ENCODE measurements around the gene STN1.

The STN1 gene

GRCh38 chr10:103921750-103922195 lies 3.8 kb upstream of the STN1 start:
- no peak for TF ChIP-seq CTCF (IDR thresholded peaks at IDR 0.05; ENCODE audit: borderline replicate concordance, insufficient read depth, low read depth, low read length)
- H3K4me3 ChIP-seq (ENCODE audit: low read depth, low read length) = no peak overlapping the region

GRCh38 chr10:103921248-103921647 lies 3.3 kb upstream of the STN1 start:
- no peak for TF ChIP-seq CTCF (IDR thresholded peaks at IDR 0.05; ENCODE audit: borderline replicate concordance, insufficient read depth, low read depth, low read length)
- no peak overlapping the region for H3K4me3 ChIP-seq (ENCODE audit: low read depth, low read length)

GRCh38 chr10:103919648-103920025 lies 1.7 kb upstream of the STN1 start:
- H3K4me3 ChIP-seq (ENCODE audit: low read depth, low read length) = no peak overlapping the region

GRCh38 chr10:103917302-103918052 lies 507 bp downstream of the STN1 start:
- H3K4me3 ChIP-seq (ENCODE audit: low read depth, low read length) = peak overlapping the region; percentile 65
- TF ChIP-seq CTCF (IDR thresholded peaks at IDR 0.05; ENCODE audit: borderline replicate concordance, insufficient read depth, low read depth, low read length) = no peak

More at GRCh38 chr10:103919648-103920025, 1.7 kb upstream of the STN1 start:
- no peak for TF ChIP-seq CTCF (IDR thresholded peaks at IDR 0.05; ENCODE audit: borderline replicate concordance, insufficient read depth, low read depth, low read length)

GRCh38 chr10:103916876-103917275 lies 1.1 kb downstream of the STN1 start:
- peak overlapping the region; percentile 65 for H3K4me3 ChIP-seq (ENCODE audit: low read depth, low read length)
- no peak for TF ChIP-seq CTCF (IDR thresholded peaks at IDR 0.05; ENCODE audit: borderline replicate concordance, insufficient read depth, low read depth, low read length)

GRCh38 chr10:103916254-103916653 lies 1.7 kb downstream of the STN1 start:
- no peak for TF ChIP-seq CTCF (IDR thresholded peaks at IDR 0.05; ENCODE audit: borderline replicate concordance, insufficient read depth, low read depth, low read length)
- H3K4me3 ChIP-seq (ENCODE audit: low read depth, low read length) = peak overlapping the region; percentile 34

GRCh38 chr10:103915796-103916195 lies 2.2 kb downstream of the STN1 start:
- peak overlapping the region; percentile 34 for H3K4me3 ChIP-seq (ENCODE audit: low read depth, low read length)
- no peak for TF ChIP-seq CTCF (IDR thresholded peaks at IDR 0.05; ENCODE audit: borderline replicate concordance, insufficient read depth, low read depth, low read length)
